CD14-positive monocyte (primary cell): ENCODE measurements around the gene SFI1. TPM values are rescaled to one million over a fixed set of nuclear protein-coding genes. Genes with fewer than 3 reads are reported as not detected.

Source experiments
- DNase-seq, 3 donors: peaks; one replicate each; pipeline ENCODE4 v3.0.0-alpha.2; 2011 to 2022
- H2AFZ ChIP-seq: 2 replicates; pipeline ENCODE4 v1.6.0; 2012; ENCODE audit warnings: mild to moderate bottlenecking, low read depth, low read length, inconsistent platforms; ENCODE audit not compliant: insufficient read depth, poor library complexity, severe bottlenecking
- H3K27ac ChIP-seq, 2 donors: 1 replicate in 1 of 2; 2 replicates in 1 of 2; pipeline ENCODE4 v1.5.1; 2012 to 2013; ENCODE audit warnings: low read length in 2 of 2, control low read depth in 1 of 2, inconsistent platforms in 1 of 2, low read depth in 1 of 2, mild to moderate bottlenecking in 1 of 2
- H3K27me3 ChIP-seq, 2 donors: one replicate each; pipeline versions ENCODE4 v1.6.0 to v1.6.1; 2011 to 2013; ENCODE audit warnings: low read length in 2 of 2; ENCODE audit not compliant: control insufficient read depth in 2 of 2, insufficient read depth in 2 of 2
- H3K36me3 ChIP-seq, 2 donors: replicated peaks in 1 of 2; 1 replicate in 1 of 2; 2 replicates in 1 of 2; pipeline versions ENCODE4 v1.5.1 to v1.6.1; 2012 to 2013; ENCODE audit warnings: low read length in 2 of 2, control low read depth in 1 of 2, inconsistent platforms in 1 of 2, mild to moderate bottlenecking in 1 of 2; ENCODE audit not compliant: insufficient read depth in 2 of 2, control insufficient read depth in 1 of 2
- H3K4me1 ChIP-seq, 2 donors: 1 replicate in 1 of 2; 2 replicates in 1 of 2; pipeline versions ENCODE4 v1.5.1 to v1.6.1; 2012 to 2013; ENCODE audit warnings: low read length in 2 of 2, control low read depth in 1 of 2, inconsistent platforms in 1 of 2, mild to moderate bottlenecking in 1 of 2, moderate library complexity in 1 of 2; ENCODE audit not compliant: insufficient read depth in 2 of 2, control insufficient read depth in 1 of 2
- H3K4me2 ChIP-seq: replicated peaks from 2 replicates; pipeline ENCODE3; 2012; ENCODE audit warnings: low read length, moderate library complexity, mild to moderate bottlenecking; ENCODE audit not compliant: poor library complexity, severe bottlenecking; ENCODE audit errors: extremely low read depth
- H3K4me3 ChIP-seq, 3 experiments: fragments of 200-600 bp in 1 of 3; sonication (generic) in 1 of 3; replicated peaks in 1 of 3; 1 replicate in 2 of 3; 2 replicates in 1 of 3; pipeline ENCODE4 v1.5.1; 2011 to 2013; ENCODE audit warnings: low read length in 3 of 3, mild to moderate bottlenecking in 3 of 3, control low read depth in 2 of 3, low read depth in 2 of 3, inconsistent platforms in 1 of 3, moderate library complexity in 1 of 3
- H3K79me2 ChIP-seq: 2 replicates; pipeline ENCODE4 v1.6.0; 2012; ENCODE audit warnings: mild to moderate bottlenecking, control low read depth, inconsistent platforms, low read length, moderate library complexity; ENCODE audit not compliant: insufficient read depth
- H3K9ac ChIP-seq: 2 replicates; pipeline ENCODE4 v1.6.0; 2017; ENCODE audit warnings: low read length, mild to moderate bottlenecking; ENCODE audit not compliant: insufficient read depth, poor library complexity, severe bottlenecking
- H3K9me3 ChIP-seq, 2 donors: replicated peaks in 1 of 2; 1 replicate in 1 of 2; 2 replicates in 1 of 2; pipeline versions ENCODE4 v1.5.1 to v1.6.1; 2012 to 2013; ENCODE audit warnings: low read length in 2 of 2, control low read depth in 1 of 2; ENCODE audit not compliant: control insufficient read depth in 1 of 2, insufficient read depth in 1 of 2
- H4K20me1 ChIP-seq: 2 replicates; pipeline ENCODE4 v1.6.0; 2012; ENCODE audit warnings: mild to moderate bottlenecking, low read length, control low read depth, moderate library complexity; ENCODE audit not compliant: insufficient read depth
- H3K27ac Mint-ChIP-seq, 7 donors: one replicate each; pipeline ENCODE4 v1.8.0; 2020; ENCODE audit warnings: mild to moderate bottlenecking in 7 of 7, mixed read lengths in 7 of 7, moderate library complexity in 6 of 7, inconsistent platforms in 2 of 7
- H3K27me3 Mint-ChIP-seq, 3 donors: one replicate each; pipeline ENCODE4 v1.8.0; 2021 to 2022; ENCODE audit warnings: low read depth in 3 of 3, mild to moderate bottlenecking in 3 of 3, mixed read lengths in 3 of 3, moderate library complexity in 3 of 3, inconsistent platforms in 1 of 3
- H3K36me3 Mint-ChIP-seq, 2 donors: one replicate each; pipeline ENCODE4 v1.8.0; 2020; ENCODE audit warnings: mixed read lengths in 2 of 2, inconsistent platforms in 1 of 2, mild to moderate bottlenecking in 1 of 2
- H3K4me1 Mint-ChIP-seq: one replicate; pipeline ENCODE4 v1.8.0; 2020; ENCODE audit warnings: mild to moderate bottlenecking, mixed read lengths
- H3K4me3 Mint-ChIP-seq, 2 donors: one replicate each; pipeline ENCODE4 v1.8.0; 2020; ENCODE audit warnings: mild to moderate bottlenecking in 2 of 2, mixed read lengths in 2 of 2, moderate library complexity in 1 of 2
- H3K9me3 Mint-ChIP-seq, 7 donors: one replicate each; pipeline ENCODE4 v1.8.0; 2020 to 2022; ENCODE audit warnings: mixed read lengths in 7 of 7, mild to moderate bottlenecking in 6 of 7, moderate library complexity in 6 of 7, inconsistent platforms in 2 of 7
- CTCF ChIP-seq: fragments of 200-600 bp; IDR thresholded peaks from one replicate; pipeline ENCODE4 v1.8.0; 2022; ENCODE audit warnings: antibody characterized with exemption, mild to moderate bottlenecking
- WGBS: methylation state at CpG from one replicate; pipeline ENCODE4 v1.1.5; 2013; ENCODE audit warnings: missing lambda C conversion rate; ENCODE audit not compliant: insufficient coverage; 5-methylcytosine and 5-hydroxymethylcytosine counted together
- intact Hi-C, 2 donors: fragments of 100-400 bp; cut with micrococcal nuclease; formaldehyde crosslinking; loops; one replicate each; pipeline versions ENCODE4 v1.15.0 to v1.15.1; 2023
- polyA plus RNA-seq, 3 donors: library from polyadenylated mRNA; depleted of rRNA in 1 of 3; unstranded in 2 of 3; stranded (reverse) in 1 of 3; fragments of 300-500 nt in 2 of 3; fragments of >200 nt in 1 of 3; fragmentation: Illumina TruSeq in 2 of 3; gene quantifications; 1 replicate in 2 of 3; 2 replicates in 1 of 3; pipeline ENCODE4 v1.2.3, GENCODE V29; 2012 to 2021

SFI1 gene
- polyA plus RNA-seq, 3 donors = 1.7 to 43.4 (median 3.6) TPM

GRCh38 chr22:31567702-31568101 lies 71.4 kb downstream of the SFI1 start:
- no peak for DNase-seq
- Histone ChIP-seq H3K36me3 (peaks cover under 1 to 6% of the 10 kb centered on the region in 2 donors), H3K4me3 (no peak overlapping the region), H3K27ac (no peak overlapping the region), H3K9me3 (no peaks in the 10 kb centered on the region), H3K4me2 (no peak overlapping the region), H4K20me1 (no peaks in the 10 kb centered on the region), H3K27me3 (no peaks in the 10 kb centered on the region), H3K9ac (no peak overlapping the region), H2AFZ (no peak overlapping the region), H3K4me1 (no peaks in the 10 kb centered on the region), H3K79me2 (no peaks in the 10 kb centered on the region)
- H3K4me1 Mint-ChIP-seq = peaks cover 2% of the 10 kb centered on the region
- TF ChIP-seq CTCF = no peak
- H3K27ac Mint-ChIP-seq = no peak overlapping the region
- WGBS = no CpG with 5 or more reads among the region's 2 CpGs
- peaks cover 29 to 31% of the 10 kb centered on the region in 2 donors for H3K36me3 Mint-ChIP-seq
- peaks cover 0 to 1% (median 0%) of the 10 kb centered on the region in 3 donors for H3K27me3 Mint-ChIP-seq
- intact Hi-C loops = no loop called here
- no peaks in the 10 kb centered on the region for H3K9me3 Mint-ChIP-seq
- no peak overlapping the region for H3K4me3 Mint-ChIP-seq

GRCh38 chr22:31569126-31569525 lies 72.8 kb downstream of the SFI1 start:
- DNase-seq = no peak
- Histone ChIP-seq H3K4me1 (no peaks in the 10 kb centered on the region), H3K9me3 (no peaks in the 10 kb centered on the region), H3K4me3 (no peak overlapping the region), H3K9ac (no peak overlapping the region), H3K4me2 (no peak overlapping the region), H2AFZ (no peak overlapping the region), H3K27ac (peak overlapping the region in 1 of 2 donors; percentile 26), H3K36me3 (peaks cover 12 to 19% of the 10 kb centered on the region in 2 donors), H4K20me1 (no peaks in the 10 kb centered on the region), H3K27me3 (no peaks in the 10 kb centered on the region), H3K79me2 (no peaks in the 10 kb centered on the region)
- intact Hi-C loops = no loop called here
- H3K9me3 Mint-ChIP-seq = no peaks in the 10 kb centered on the region
- WGBS = no CpG with 5 or more reads among the region's 1 CpG
- no peak for TF ChIP-seq CTCF
- no peaks in the 10 kb centered on the region for H3K27me3 Mint-ChIP-seq
- H3K27ac Mint-ChIP-seq = peak overlapping the region in 1 of 7 donors; percentile 76
- H3K4me1 Mint-ChIP-seq = peaks cover 2% of the 10 kb centered on the region
- H3K36me3 Mint-ChIP-seq = peaks cover 34 to 42% of the 10 kb centered on the region in 2 donors
- no peak overlapping the region for H3K4me3 Mint-ChIP-seq
